NCI-H748 treated with DMSO at 0.1 percent for 48 hours (cell line): ENCODE data around the gene ADAM12.
"Not testable (repeated sequence)": the region's sequence is repeated elsewhere in the genome, so short reads cannot be mapped to it uniquely, and the experiment has no call there.

Source experiments
- DNase-seq: peaks from one replicate; lab custom pipeline; 2025; lab: John Stamatoyannopoulos, UW

ADAM12 gene

GRCh38 chr10:126054191-126054590 is 334.1 kb downstream of the ADAM12 start:
- no peak for DNase-seq

GRCh38 chr10:126052171-126052570 is 336.1 kb downstream of the ADAM12 start:
- no peak for DNase-seq

- DNase-seq, result no peak
Measured at GRCh38 chr10:126049759-126050700, 338.2 kb downstream of the ADAM12 start.

DNA sequence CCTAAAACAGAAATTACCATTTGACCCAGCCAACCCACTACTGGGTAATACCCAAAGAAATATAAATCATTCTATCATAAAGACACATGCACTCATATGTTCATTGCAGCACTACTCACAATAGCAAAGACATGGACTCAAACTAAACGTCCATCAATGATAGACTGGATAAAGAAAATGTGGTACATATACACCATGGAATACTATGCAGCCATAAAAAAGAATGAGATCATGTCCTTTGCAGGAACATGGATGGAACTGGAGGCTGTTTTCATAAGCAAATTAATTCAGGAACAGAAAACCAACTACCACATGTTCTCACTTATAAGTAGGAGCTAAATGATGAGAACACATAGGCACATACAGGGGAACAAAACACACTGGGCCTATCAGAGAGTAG is 340.5 kb downstream of the ADAM12 start:
- DNase-seq, result not testable (repeated sequence)

- no peak for DNase-seq
Measured at GRCh38 chr10:126046831-126047230, 341.4 kb downstream of the ADAM12 start.

DNA sequence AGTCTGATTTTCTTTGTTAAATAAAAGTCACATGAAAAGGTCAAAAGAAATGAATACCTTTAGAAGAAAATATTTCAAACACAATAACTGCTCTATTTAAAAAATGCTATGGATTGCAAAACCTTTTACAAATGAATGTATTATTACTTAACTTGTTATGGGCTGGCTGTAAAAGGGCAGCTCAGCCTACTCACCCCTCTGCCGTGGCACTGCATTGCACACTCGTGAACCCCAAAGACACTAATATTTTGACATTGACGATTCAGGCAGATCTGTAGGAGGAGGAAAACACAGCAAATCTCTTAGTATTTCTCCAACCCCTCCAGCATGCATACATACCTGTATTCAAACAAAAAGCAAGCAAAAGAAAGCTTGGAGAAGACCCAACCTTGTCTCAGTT is 342.4 kb downstream of the ADAM12 start:
- no peak for DNase-seq

GRCh38 chr10:126043389-126043788 is 344.9 kb downstream of the ADAM12 start:
- DNase-seq, result no peak

DNA sequence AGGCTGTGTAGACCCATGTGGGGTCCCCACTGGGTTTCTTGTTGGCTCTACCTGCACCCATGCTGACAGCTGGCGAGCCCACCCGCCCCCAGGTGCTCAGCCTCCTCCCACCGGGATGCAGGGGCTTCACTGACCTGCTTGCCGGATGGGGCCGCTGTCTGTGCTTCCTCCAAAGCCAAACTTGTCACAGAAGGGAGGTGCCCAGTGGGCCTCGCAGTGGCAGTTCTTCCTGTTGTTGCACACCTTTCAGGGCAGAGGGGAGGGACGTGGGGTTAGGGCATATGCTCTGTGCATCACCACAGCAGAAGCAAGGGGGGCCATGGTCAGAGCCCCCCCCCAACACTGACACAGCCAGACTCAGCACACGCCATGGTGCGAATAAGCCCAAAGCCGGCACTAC is 345.4 kb downstream of the ADAM12 start:
- DNase-seq, result no peak

DNA sequence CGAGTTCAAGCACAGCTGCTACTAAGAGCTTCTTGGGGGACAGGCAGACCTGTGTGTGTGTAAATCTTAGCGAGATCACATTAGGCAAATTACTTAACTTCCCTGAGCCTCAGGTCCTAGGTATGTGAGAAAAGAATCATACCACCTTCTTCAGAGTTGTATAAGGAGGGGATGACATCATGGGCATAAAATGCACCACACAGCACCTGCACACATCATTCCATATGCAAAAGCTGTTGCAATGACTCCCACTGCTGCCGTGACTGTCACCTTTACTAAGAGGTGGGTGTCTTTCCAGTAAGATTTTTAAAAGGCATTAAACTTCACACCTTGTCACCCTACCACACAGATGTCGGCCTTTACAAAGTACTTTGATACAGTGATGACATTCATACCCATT is 345.9 kb downstream of the ADAM12 start:
- DNase-seq, result no peak

- no peak for DNase-seq
Measured at GRCh38 chr10:126041804-126042231, 346.5 kb downstream of the ADAM12 start.

- no peak for DNase-seq
Measured at GRCh38 chr10:126041117-126041516, 347.2 kb downstream of the ADAM12 start.

GRCh38 chr10:126037946-126038345 is 350.3 kb downstream of the ADAM12 start:
- DNase-seq, result no peak

- no peak for DNase-seq
Measured at GRCh38 chr10:126036515-126036914, 351.8 kb downstream of the ADAM12 start.

GRCh38 chr10:126034586-126034985 is 353.7 kb downstream of the ADAM12 start:
- DNase-seq, result no peak

GRCh38 chr10:126029999-126030398 is 358.3 kb downstream of the ADAM12 start:
- no peak for DNase-seq

GRCh38 chr10:126027692-126028091 is 360.6 kb downstream of the ADAM12 start:
- DNase-seq, result no peak

DNA sequence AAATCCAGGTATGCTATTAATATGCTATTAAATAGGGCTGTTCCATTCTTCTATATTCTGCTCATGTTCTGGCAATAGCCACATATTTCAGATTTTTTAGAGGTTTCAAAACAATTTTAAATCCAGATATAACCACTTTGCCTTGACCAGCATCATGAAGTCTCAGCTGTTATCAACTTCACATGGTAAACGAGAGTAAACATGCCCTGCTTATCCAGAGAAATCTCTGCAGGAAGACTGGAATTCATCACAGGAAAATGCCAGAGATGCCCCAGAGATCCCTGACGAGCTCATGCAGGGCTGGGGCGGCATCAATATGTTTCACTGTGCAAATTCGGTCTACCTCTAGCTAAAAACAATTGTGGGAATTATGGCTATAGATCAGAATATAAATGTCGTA is 365.4 kb downstream of the ADAM12 start:
- no peak for DNase-seq

- DNase-seq, result no peak
Measured at GRCh38 chr10:126021833-126022500, 366.3 kb downstream of the ADAM12 start.

DNA sequence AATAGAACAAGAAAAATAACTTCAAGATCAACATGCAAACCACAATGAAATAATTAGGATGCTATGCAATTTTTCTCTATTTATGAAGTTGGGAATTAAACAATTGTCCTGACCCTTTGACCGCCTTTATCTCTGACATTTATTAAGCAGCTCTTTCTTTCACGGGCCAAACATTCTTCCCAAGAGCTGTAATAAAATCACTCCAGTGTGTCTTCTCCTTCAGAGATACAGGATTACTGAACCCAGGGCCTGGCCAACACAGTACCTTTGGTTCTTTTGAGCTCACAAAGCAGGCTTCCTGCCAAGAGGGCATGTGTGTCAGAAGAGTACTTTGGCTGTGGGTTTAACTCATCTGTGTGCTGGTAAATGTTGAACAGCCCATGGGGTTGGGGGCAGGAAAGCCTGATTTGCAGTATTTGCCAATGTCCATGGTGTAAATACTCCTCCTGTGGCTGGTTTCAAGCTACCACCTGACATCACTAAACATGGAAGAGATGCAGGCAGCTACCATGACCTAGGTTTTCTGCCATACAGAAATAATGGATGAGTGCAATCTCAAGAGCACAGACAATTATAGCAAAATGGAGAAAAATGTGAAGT is 370.2 kb downstream of the ADAM12 start:
- no peak for DNase-seq

DNA sequence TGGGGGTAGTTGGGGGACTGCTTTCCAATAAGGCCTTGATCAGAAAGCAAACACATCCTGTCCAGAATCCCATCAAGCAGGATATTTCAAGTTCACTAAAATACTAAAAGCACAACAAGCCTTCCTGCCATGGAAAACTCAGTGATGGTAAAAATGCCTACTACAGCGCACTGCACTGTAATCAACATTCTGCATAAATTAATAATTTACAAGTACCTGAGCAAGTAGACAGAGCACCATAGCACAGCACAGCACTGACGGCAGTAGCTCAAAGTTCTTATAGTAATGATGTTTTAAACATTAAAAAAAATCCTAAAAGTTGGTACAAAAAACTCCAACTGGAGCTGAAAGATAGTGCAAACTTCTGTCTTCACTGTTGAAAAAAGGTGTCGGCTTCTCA is 371.4 kb downstream of the ADAM12 start:
- DNase-seq, result no peak

DNA sequence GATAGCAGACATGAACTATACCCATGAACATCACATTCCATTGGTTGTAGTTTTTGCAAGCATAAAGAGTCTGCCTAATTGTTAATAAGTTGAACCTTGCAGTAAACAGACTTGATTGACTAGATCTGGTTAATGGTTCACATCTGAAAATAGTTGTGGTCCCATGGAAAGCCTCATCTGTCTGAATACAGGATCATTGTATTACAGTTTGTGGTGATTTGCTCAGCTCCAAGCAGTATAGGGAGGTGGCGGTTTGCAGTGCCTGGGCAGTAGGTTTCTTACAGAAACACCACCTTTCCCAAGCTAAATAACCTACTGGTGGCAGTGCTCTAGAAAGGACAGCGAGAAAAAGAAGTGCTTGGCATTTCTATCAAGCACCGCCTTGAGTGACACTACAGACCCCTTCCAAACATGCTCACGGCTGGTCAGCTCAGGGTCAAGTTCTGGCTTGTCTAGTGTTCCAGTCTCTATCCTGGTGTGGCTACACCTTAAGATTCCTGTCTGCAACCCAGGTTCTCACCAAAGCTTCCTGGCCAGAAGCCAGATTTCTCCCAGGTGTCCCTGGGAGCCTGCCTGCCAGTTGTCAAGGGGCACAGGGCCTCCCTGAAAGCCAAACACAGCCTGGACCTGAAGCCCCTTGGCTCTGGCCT is 372.0 kb downstream of the ADAM12 start:
- DNase-seq, result no peak

DNA sequence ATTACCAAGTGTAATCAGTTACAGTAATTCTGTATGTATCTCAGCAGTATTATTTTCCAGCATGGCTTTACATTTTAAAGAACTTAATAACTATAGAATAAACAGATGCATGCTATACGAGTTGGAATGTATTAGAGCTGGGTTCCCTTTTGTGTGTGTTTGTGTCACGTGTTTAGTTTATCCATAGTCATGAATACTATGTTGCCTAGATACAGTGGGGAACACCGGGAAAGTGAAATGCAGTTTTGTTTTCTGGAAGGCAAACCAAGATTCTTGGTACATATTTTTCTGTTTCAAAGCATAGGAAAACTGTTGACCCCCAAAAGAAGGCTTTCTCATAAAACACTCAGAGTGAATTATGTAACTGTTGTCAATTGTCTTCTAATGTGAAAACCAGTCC is 372.9 kb downstream of the ADAM12 start:
- no peak for DNase-seq
